WERI-Rb-1 (cell line): ENCODE results near the gene OTC.

Experiments used
- DNase-seq: peaks from one replicate; pipeline ENCODE4 v3.0.0-alpha.2; 2020
- H3K27ac ChIP-seq: fragments of 250-450 bp; sonication (Bioruptor Pico); 2 replicates; pipeline ENCODE4 v1.5.1; 2020; ENCODE audit warnings: mild to moderate bottlenecking, moderate library complexity
- H3K27me3 ChIP-seq: fragments of 250-450 bp; sonication (Bioruptor Pico); 2 replicates; pipeline ENCODE4 v1.5.1; 2021; ENCODE audit warnings: mild to moderate bottlenecking, low read depth, moderate library complexity; ENCODE audit not compliant: insufficient read depth, severe bottlenecking
- H3K36me3 ChIP-seq: fragments of 250-450 bp; sonication (Bioruptor Pico); 2 replicates; pipeline ENCODE4 v1.5.1; 2020; ENCODE audit warnings: mild to moderate bottlenecking, moderate library complexity
- H3K4me3 ChIP-seq: 2 replicates; pipeline ENCODE4 v1.5.1; 2011; ENCODE audit warnings: low read depth, mild to moderate bottlenecking, control low read depth, low read length
- H3K9me3 ChIP-seq: fragments of 250-450 bp; sonication (Bioruptor Pico); 2 replicates; pipeline ENCODE4 v1.5.1; 2021; ENCODE audit warnings: mild to moderate bottlenecking, moderate library complexity; ENCODE audit not compliant: severe bottlenecking
- TF ChIP-seq, protein P1 (sequence below): IDR thresholded peaks from 2 replicates; pipeline ENCODE4 v1.5.1; 2011; ENCODE audit warnings: low read depth, mild to moderate bottlenecking, control low read depth, inconsistent platforms, low read length

OTC gene

GRCh38 chrX:38327775-38328081 is 24.7 kb upstream of the OTC start:
- H3K4me3 ChIP-seq, result peak overlapping the region; percentile 51
- DNase-seq, result no peak
- TF ChIP-seq, protein P1, sequence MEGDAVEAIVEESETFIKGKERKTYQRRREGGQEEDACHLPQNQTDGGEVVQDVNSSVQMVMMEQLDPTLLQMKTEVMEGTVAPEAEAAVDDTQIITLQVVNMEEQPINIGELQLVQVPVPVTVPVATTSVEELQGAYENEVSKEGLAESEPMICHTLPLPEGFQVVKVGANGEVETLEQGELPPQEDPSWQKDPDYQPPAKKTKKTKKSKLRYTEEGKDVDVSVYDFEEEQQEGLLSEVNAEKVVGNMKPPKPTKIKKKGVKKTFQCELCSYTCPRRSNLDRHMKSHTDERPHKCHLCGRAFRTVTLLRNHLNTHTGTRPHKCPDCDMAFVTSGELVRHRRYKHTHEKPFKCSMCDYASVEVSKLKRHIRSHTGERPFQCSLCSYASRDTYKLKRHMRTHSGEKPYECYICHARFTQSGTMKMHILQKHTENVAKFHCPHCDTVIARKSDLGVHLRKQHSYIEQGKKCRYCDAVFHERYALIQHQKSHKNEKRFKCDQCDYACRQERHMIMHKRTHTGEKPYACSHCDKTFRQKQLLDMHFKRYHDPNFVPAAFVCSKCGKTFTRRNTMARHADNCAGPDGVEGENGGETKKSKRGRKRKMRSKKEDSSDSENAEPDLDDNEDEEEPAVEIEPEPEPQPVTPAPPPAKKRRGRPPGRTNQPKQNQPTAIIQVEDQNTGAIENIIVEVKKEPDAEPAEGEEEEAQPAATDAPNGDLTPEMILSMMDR, result no peak
- H3K9me3 ChIP-seq, result no peaks in the 10 kb centered on the region
- H3K36me3 ChIP-seq, result no peaks in the 10 kb centered on the region
- H3K27me3 ChIP-seq, result peaks cover 9% of the 10 kb centered on the region
- H3K27ac ChIP-seq, result no peak overlapping the region

GRCh38 chrX:38332505-38332904 is 19.9 kb upstream of the OTC start:
- no peaks in the 10 kb centered on the region for H3K9me3 ChIP-seq
- no peaks in the 10 kb centered on the region for H3K36me3 ChIP-seq
- H3K27me3 ChIP-seq, result no peaks in the 10 kb centered on the region
- H3K27ac ChIP-seq, result no peak overlapping the region
- DNase-seq, result no peak
- no peak overlapping the region for H3K4me3 ChIP-seq
- TF ChIP-seq, protein P1, result no peak

DNA sequence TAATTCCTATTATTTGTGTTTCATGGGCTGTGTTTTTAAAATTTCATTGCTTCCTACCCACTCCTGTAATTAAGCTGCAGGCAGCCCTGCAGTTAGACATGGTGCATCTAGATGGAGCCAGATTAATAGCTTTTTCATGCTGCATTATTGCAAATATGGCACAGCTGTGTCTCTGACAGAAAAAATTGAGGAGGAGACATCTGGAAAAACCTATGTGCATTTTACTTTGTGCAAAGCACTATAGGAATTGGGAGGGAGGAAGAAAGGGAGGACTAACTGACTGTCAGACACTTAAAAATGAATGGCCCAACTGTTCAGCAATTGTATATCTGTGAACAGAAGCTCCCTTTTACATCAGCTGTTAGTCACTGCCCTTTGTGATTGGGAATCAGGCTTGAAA is 17.0 kb upstream of the OTC start:
- TF ChIP-seq, protein P1, result peak; percentile 17; the same call in 1 of the 2 replicates
- Histone ChIP-seq H3K4me3 (no peak overlapping the region), H3K27ac (no peak overlapping the region), H3K27me3 (no peaks in the 10 kb centered on the region), H3K36me3 (no peaks in the 10 kb centered on the region), H3K9me3 (no peaks in the 10 kb centered on the region)
- no peak for DNase-seq

GRCh38 chrX:38336538-38337240 is 15.7 kb upstream of the OTC start:
- DNase-seq, result no peak
- no peaks in the 10 kb centered on the region for H3K36me3 ChIP-seq
- no peaks in the 10 kb centered on the region for H3K9me3 ChIP-seq
- H3K4me3 ChIP-seq, result no peak overlapping the region
- no peak overlapping the region for H3K27ac ChIP-seq
- TF ChIP-seq, protein P1, result no peak
- no peaks in the 10 kb centered on the region for H3K27me3 ChIP-seq

DNA sequence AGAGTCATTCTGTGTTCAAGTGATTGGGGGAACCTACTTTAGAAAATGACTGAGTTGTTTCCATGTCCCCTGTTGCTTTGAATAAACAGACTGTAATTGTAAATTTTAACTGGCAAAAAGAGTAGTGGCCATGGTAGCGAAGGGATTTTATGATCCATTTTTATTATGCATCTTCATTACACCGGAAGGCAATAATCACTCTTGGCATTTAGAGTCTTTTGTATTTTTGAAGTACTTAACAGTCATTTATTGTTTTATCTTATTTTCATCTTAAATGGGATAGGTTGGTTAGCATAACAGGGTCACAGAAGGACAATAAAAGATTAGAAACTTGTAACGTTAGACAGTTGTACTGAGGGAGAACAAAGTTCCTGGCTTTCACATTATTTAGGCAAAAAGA is 11.0 kb upstream of the OTC start:
- DNase-seq, result no peak
- Histone ChIP-seq H3K36me3 (no peaks in the 10 kb centered on the region), H3K27me3 (no peaks in the 10 kb centered on the region), H3K4me3 (no peak overlapping the region), H3K9me3 (no peaks in the 10 kb centered on the region), H3K27ac (no peak overlapping the region)
- TF ChIP-seq, protein P1, result no peak
